DOHH2 (cell line): ENCODE results near the gene RASGRF1.

Experiments
- H3F3A ChIP-seq: fragments of 200-600 bp; sonication (generic), shearing (Covaris generic); 2 replicates; pipeline ENCODE4 v1.6.0; 2016; ENCODE audit warnings: antibody characterized with exemption, mild to moderate bottlenecking; ENCODE audit not compliant: control insufficient read depth, insufficient read depth
- H3K27ac ChIP-seq: fragments of 200-600 bp; sonication (generic); 2 replicates; pipeline ENCODE4 v1.5.1; 2014; ENCODE audit warnings: low read depth, mild to moderate bottlenecking, low read length, moderate library complexity
- H3K27me3 ChIP-seq: fragments of 200-600 bp; sonication (generic); 2 replicates; pipeline ENCODE4 v1.6.1; 2014; ENCODE audit warnings: mild to moderate bottlenecking, low read length, mixed read lengths; ENCODE audit not compliant: control insufficient read depth
- H3K36me3 ChIP-seq: fragments of 200-600 bp; sonication (generic); 2 replicates; pipeline ENCODE4 v1.6.1; 2014; ENCODE audit warnings: mild to moderate bottlenecking, low read length, moderate library complexity, mixed read lengths; ENCODE audit not compliant: control insufficient read depth
- H3K4me1 ChIP-seq: fragments of 200-600 bp; sonication (generic); 2 replicates; pipeline ENCODE4 v1.6.1; 2014; ENCODE audit warnings: mild to moderate bottlenecking, low read length, mixed read lengths; ENCODE audit not compliant: control insufficient read depth
- H3K4me2 ChIP-seq: fragments of 200-600 bp; sonication (generic); 2 replicates; pipeline ENCODE4 v1.6.0; 2014; ENCODE audit warnings: mild to moderate bottlenecking, low read length, moderate library complexity
- H3K4me3 ChIP-seq: fragments of 200-600 bp; sonication (generic); 2 replicates; pipeline ENCODE4 v1.5.1; 2014; ENCODE audit warnings: mild to moderate bottlenecking, low read length, mixed read lengths
- H3K79me2 ChIP-seq: fragments of 200-600 bp; sonication (generic); 2 replicates; pipeline ENCODE4 v1.6.1; 2014; ENCODE audit warnings: mild to moderate bottlenecking, low read length, mixed read lengths; ENCODE audit not compliant: control insufficient read depth
- H3K9me2 ChIP-seq: fragments of 200-600 bp; sonication (generic); replicated peaks from 2 replicates; pipeline ENCODE4 v1.6.1; 2014; ENCODE audit warnings: mild to moderate bottlenecking, low read length, mixed read lengths; ENCODE audit not compliant: control insufficient read depth
- H3K9me3 ChIP-seq: fragments of 200-600 bp; sonication (generic); 2 replicates; pipeline ENCODE4 v1.6.1; 2014; ENCODE audit warnings: antibody characterized with exemption, low read length, mixed read lengths; ENCODE audit not compliant: control insufficient read depth, insufficient read depth
- H4K20me1 ChIP-seq: fragments of 200-600 bp; sonication (generic); 2 replicates; pipeline ENCODE4 v1.6.0; 2014; ENCODE audit warnings: low read depth, mild to moderate bottlenecking, antibody characterized with exemption, low read length, moderate library complexity; ENCODE audit not compliant: control insufficient read depth, insufficient read depth
- CTCF ChIP-seq: fragments of 200-600 bp; sonication (generic); IDR thresholded peaks from one replicate; pipeline ENCODE4 v1.5.1; 2014; ENCODE audit warnings: antibody characterized with exemption, mild to moderate bottlenecking, low read depth, low read length; ENCODE audit not compliant: poor library complexity, severe bottlenecking
- EZH2phosphoT487 ChIP-seq: fragments of 200-600 bp; sonication (generic); IDR thresholded peaks from 2 replicates; pipeline ENCODE4 v1.6.1; 2017; ENCODE audit warnings: borderline replicate concordance, mild to moderate bottlenecking, antibody characterized with exemption, low read length, moderate library complexity, mixed read lengths

Gene RASGRF1

GRCh38 chr15:79049416-79049815 lies 41.2 kb downstream of the RASGRF1 start:
- Histone ChIP-seq H3K27me3 (peaks cover 7% of the 10 kb centered on the region), H3F3A (no peaks in the 10 kb centered on the region), H4K20me1 (no peaks in the 10 kb centered on the region), H3K36me3 (no peaks in the 10 kb centered on the region), H3K4me3 (no peak overlapping the region), H3K79me2 (no peaks in the 10 kb centered on the region), H3K9me3 (no peaks in the 10 kb centered on the region), H3K27ac (no peak overlapping the region), H3K4me1 (no peaks in the 10 kb centered on the region), H3K4me2 (no peak overlapping the region), H3K9me2 (no peaks in the 10 kb centered on the region)
- TF ChIP-seq CTCF (no peak), EZH2phosphoT487 (no peak)

DNA sequence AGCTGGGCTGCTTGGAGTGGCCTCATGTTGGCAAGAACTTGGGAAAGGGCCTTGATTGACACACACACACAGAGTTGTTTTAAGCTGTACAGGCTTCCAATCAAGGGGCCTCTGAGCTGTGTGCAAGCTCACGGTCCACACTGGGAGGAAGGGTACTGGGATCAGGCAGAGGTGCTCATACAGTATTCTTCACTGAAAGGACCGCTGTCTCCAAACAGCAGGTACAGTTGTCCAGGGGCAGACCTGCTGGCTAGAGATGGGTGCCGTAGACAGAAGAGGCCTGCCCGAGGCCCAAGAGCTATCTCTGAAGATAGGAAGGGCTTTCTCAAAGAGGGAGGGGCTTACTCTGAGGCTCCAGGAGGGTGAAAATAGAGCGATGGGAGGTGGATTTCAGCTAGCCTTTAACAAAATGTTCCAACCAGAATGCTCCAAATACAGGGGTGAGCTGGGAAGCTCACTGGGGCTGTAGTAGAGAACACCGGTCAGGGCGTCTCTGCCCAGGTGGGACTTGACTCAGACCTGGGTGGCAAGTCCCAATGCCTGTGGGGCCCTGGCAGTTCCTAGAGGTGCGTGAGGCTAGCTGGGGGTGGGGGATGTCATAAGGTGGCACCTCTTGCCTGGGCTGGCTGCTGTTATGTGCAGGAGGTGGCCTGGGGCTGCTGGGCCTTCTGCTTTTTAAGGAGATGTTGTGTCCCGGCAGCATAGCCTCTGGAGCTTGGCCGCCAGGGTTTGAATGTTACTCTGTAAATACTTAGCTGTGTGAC lies 42.7 kb downstream of the RASGRF1 start:
- no peaks in the 10 kb centered on the region for H3F3A ChIP-seq
- H4K20me1 ChIP-seq: no peaks in the 10 kb centered on the region
- H3K27me3 ChIP-seq: peaks cover 7% of the 10 kb centered on the region
- H3K9me2 ChIP-seq: no peaks in the 10 kb centered on the region
- H3K4me2 ChIP-seq: no peak overlapping the region
- H3K79me2 ChIP-seq: no peaks in the 10 kb centered on the region
- TF ChIP-seq CTCF (no peak), EZH2phosphoT487 (no peak)
- H3K4me1 ChIP-seq: no peaks in the 10 kb centered on the region
- H3K27ac ChIP-seq: no peak overlapping the region
- peaks cover 12% of the 10 kb centered on the region for H3K9me3 ChIP-seq
- no peaks in the 10 kb centered on the region for H3K36me3 ChIP-seq
- H3K4me3 ChIP-seq: no peak overlapping the region

DNA sequence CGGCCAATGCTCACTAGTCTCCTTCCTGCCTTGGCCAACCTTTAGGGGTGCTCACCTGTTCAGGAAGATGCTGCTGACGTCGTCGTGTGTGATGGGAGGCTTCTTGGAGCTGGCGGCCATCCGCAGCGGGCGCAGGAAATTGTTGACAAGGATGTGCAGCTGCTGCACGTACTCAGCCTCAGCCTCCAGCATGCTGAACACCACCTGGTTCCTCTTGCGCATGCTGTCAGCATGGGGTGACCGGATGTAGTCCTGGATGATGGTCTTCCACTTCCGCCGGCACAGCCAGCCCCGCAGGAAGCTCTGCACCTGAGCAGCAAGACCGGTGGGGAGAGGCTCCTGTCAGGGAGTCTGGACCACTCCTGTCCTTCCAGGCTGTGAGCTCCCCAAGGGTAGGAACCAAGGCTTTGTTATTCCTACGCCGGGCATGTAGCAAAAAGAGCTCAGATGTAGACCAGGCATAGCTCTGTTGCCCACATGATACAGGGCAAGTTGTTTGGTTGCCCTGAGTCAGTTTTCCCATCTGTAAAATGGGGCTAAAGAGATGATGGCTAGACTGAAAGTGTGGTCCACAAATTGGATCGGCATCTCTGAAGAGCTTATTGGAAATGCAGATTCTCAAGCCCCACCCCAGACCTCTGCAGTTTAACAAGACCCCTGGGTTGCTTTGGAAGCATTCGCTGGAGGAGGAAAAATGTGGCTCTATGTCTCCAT lies 43.7 kb downstream of the RASGRF1 start:
- Histone ChIP-seq H3K27ac (no peak overlapping the region), H3K4me3 (no peak overlapping the region), H3K79me2 (no peaks in the 10 kb centered on the region), H3K27me3 (peaks cover 7% of the 10 kb centered on the region), H3F3A (no peaks in the 10 kb centered on the region), H3K4me2 (no peak overlapping the region), H4K20me1 (no peaks in the 10 kb centered on the region), H3K9me2 (no peaks in the 10 kb centered on the region), H3K36me3 (no peaks in the 10 kb centered on the region), H3K4me1 (no peaks in the 10 kb centered on the region), H3K9me3 (peaks cover 23% of the 10 kb centered on the region)
- TF ChIP-seq EZH2phosphoT487 (no peak), CTCF (no peak)
